Right lobe of liver (tissue), 6 donors: Measurements from ENCODE around the gene SLC51A. TPM values are rescaled to one million over a fixed set of nuclear protein-coding genes. Genes with fewer than 3 reads are reported as not detected.
A peak's percentile ranks its signal among the peaks of the same experiment; 100 is the strongest.
"Not testable (repeated sequence)": the region's sequence is repeated elsewhere in the genome, so short reads cannot be mapped to it uniquely, and the experiment has no call there.

Experiments
- ATAC-seq, 4 donors: fragments of 200-7000 bp; cut with Tn5 transposase; one replicate each; pipeline ENCODE4 v1.9.1; 2020; ENCODE audit warnings: mild to moderate bottlenecking in 4 of 4, moderate library complexity in 4 of 4
- DNase-seq, 3 donors: peaks; one replicate each; pipeline ENCODE4 v3.0.0-alpha.2; 2020
- H3K27ac ChIP-seq, 3 donors: fragments of 200-600 bp; one replicate each; pipeline ENCODE4 v1.8.0; 2022
- H3K27me3 ChIP-seq, 2 donors: fragments of 200-600 bp; one replicate each; pipeline ENCODE4 v1.8.0; 2022
- H3K36me3 ChIP-seq, 4 donors: fragments of 200-600 bp; sonication (generic) in 1 of 4; one replicate each; pipeline versions ENCODE4 v1.5.1 to v1.8.0; 2017 to 2022; ENCODE audit warnings: control low read depth in 1 of 4
- H3K4me1 ChIP-seq, 4 donors: fragments of 200-600 bp; sonication (generic) in 1 of 4; one replicate each; pipeline versions ENCODE4 v1.5.1 to v1.8.0; 2017 to 2022; ENCODE audit warnings: control low read depth in 1 of 4
- H3K4me3 ChIP-seq, 3 donors: fragments of 200-600 bp; one replicate each; pipeline ENCODE4 v1.8.0; 2022
- H3K9me3 ChIP-seq, 4 donors: fragments of 200-600 bp; sonication (generic) in 1 of 4; one replicate each; pipeline versions ENCODE4 v1.5.1 to v1.8.0; 2017 to 2022; ENCODE audit warnings: control low read depth in 1 of 4
- POLR2A ChIP-seq: fragments of 450-650 bp; IDR thresholded peaks from one replicate; pipeline ENCODE4 v1.6.1; 2017; ENCODE audit warnings: antibody characterized with exemption, mild to moderate bottlenecking
- WGBS: methylation state at CpG from one replicate; pipeline ENCODE4 v1.1.6; 2018; ENCODE audit warnings: low coverage, low lambda C conversion rate; ENCODE audit not compliant: insufficient coverage; ENCODE audit errors: missing lambda C conversion rate; 5-methylcytosine and 5-hydroxymethylcytosine counted together
- intact Hi-C, 2 donors: fragments of 100-400 bp; cut with DNase I; formaldehyde crosslinking; loops; one replicate each; pipeline versions ENCODE4 v1.11.2 to v1.14.1; 2022
- long read RNA-seq: library from polyadenylated mRNA; unstranded; transcript quantifications from one replicate; pipeline ENCODE4 v2.0.0, GENCODE V29; 2019
- total RNA-seq, 6 experiments: library from RNA; depleted of rRNA in 2 of 6; stranded (reverse); fragments of >200 nt in 2 of 6; fragmentation: NEBNext Ultra II Directional in 3 of 6; extraction: Animal tissue kit (Norgen Biotek cat#: 25700) in 3 of 6; gene quantifications; one replicate each; pipeline versions ENCODE4 v1.1.0 to v1.2.4, GENCODE V29; 2016 to 2023
- TF ChIP-seq, protein P1 (sequence below), 4 donors: fragments of 200-600 bp in 3 of 4; fragments of 450-650 bp in 1 of 4; IDR thresholded peaks; one replicate each; pipeline versions ENCODE4 v1.5.1 to v1.8.0; 2016 to 2022; ENCODE audit warnings: antibody characterized with exemption in 4 of 4, mild to moderate bottlenecking in 2 of 4
- donor health status: DM: no; HTN: yes; CAD: no.
- donor health status: DM: no; HTN: no; CAD: no.
- donor health status: DM: no; HTN: no; CAD: no.
- donor health status: DM: no; HTN: yes; CAD: no.
- donor health status: DM: no; HTN: yes; CAD: no.

SLC51A gene
- 100 to 1,000 TPM in 2 of 6 experiments, 10 to 100 TPM in 4; 23.1 to 129 (median 64.0) TPM for total RNA-seq
- long read RNA-seq, partial matches to known transcripts: 8 of 14 reads
- long read RNA-seq, other reads (novel, unspliced or antisense): 0 of 14 reads

DNA sequence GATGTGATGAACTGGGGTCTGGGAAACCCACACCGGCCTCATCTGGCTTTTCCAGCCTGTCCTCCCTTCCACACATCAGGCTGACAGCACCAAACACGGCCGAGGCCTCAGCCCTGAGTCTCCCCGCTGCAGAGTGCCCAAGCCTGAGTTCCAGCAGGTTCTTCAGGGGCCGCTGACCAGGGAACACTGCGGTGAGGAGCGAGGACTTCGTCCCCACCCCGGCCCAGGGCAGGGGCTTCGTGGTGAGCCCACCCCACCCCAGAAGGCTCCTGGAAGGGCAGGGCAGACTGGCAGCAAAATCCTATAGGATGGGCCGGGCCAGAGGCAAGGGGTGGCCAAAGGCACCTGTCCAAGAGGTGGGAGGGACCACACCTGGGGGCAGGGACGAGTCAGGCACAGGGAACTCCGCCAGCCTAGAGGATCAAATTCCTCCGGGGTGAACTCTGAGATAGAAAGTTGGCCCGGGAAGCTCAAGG is at the start of gene SLC51A:
Gene SLC51A, plus strand, starts transcription at position 446 of the 476 bp plus-strand sequence. CDS start 179 bp downstream, outside the sequence.
- WGBS: 26% methylated on average over 12 of the region's 15 CpGs
- ATAC-seq: peak; percentile 65 to 77 (median 74)
- H3K9me3 ChIP-seq: no peaks in the 10 kb centered on the region
- no peak for TF ChIP-seq POLR2A
- intact Hi-C loops: no loop called here
- no peaks in the 10 kb centered on the region for H3K36me3 ChIP-seq
- peaks cover 0 to 50% (median 19%) of the 10 kb centered on the region in 4 donors for H3K4me1 ChIP-seq
- peak; percentile 80 to 84 (median 84) for DNase-seq
- H3K4me3 ChIP-seq: peak within 1 kb of the TSS; percentile 55 to 69 (median 66)
- no peaks in the 10 kb centered on the region for H3K27me3 ChIP-seq
- H3K27ac ChIP-seq: peak within 1 kb of the TSS; percentile 29 to 79 (median 43)

- DNase-seq (no peak), ATAC-seq (no peak)
- Histone ChIP-seq H3K27me3 (no peaks in the 10 kb centered on the region), H3K4me1 (peaks cover 0 to 7% (median 0%) of the 10 kb centered on the region in 4 donors), H3K36me3 (no peaks in the 10 kb centered on the region), H3K27ac (no peak overlapping the region), H3K9me3 (no peaks in the 10 kb centered on the region), H3K4me3 (no peak overlapping the region)
- TF ChIP-seq, protein P1, sequence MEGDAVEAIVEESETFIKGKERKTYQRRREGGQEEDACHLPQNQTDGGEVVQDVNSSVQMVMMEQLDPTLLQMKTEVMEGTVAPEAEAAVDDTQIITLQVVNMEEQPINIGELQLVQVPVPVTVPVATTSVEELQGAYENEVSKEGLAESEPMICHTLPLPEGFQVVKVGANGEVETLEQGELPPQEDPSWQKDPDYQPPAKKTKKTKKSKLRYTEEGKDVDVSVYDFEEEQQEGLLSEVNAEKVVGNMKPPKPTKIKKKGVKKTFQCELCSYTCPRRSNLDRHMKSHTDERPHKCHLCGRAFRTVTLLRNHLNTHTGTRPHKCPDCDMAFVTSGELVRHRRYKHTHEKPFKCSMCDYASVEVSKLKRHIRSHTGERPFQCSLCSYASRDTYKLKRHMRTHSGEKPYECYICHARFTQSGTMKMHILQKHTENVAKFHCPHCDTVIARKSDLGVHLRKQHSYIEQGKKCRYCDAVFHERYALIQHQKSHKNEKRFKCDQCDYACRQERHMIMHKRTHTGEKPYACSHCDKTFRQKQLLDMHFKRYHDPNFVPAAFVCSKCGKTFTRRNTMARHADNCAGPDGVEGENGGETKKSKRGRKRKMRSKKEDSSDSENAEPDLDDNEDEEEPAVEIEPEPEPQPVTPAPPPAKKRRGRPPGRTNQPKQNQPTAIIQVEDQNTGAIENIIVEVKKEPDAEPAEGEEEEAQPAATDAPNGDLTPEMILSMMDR (IDR thresholded peaks at IDR 0.05): no peak
- TF ChIP-seq POLR2A: no peak
- intact Hi-C loops: no loop called here
- WGBS: 95% methylated on average over 6 of the region's 7 CpGs
Observed at GRCh38 chr3:196166741-196167140, 49.6 kb upstream of the SLC51A start.

DNA sequence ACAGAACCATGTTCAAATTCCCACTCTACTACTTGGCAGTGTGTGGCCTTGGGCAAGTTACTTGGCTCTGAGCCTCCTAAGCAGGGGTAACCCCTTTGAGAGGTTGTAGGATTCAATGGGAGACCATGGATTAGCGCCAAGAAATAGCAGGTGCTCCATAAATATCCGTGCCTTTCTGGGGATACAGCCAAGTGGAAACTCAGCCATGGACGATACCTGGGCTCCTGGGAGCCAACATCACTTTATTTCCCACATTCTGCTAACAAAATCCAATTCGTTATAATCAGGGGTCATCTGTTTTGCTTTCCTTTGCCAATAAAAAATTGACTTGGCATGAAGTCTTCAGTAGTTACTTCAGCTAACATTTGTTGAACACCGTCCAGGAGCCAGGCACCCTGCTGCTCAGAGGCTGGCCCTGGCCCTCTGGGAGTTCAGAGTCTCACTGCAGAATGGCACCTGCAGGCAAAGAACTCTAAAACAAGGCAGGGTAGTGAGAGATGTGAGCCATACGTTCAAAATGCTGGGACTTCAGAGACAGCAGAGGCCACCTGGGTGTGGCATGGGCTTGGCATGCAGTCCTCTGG is 47.4 kb upstream of the SLC51A start:
- 18% methylated on average over 4 of the region's 6 CpGs for WGBS
- ATAC-seq: peak; percentile 59 to 87 (median 74)
- no peaks in the 10 kb centered on the region for H3K27me3 ChIP-seq
- H3K36me3 ChIP-seq: no peaks in the 10 kb centered on the region
- H3K4me3 ChIP-seq: no peak overlapping the region
- no peaks in the 10 kb centered on the region for H3K9me3 ChIP-seq
- no peak overlapping the region for H3K27ac ChIP-seq
- intact Hi-C loops: no loop called here
- DNase-seq: peak in 2 of 3 donors; percentile 39 to 69
- H3K4me1 ChIP-seq: peaks cover 0 to 7% (median 0%) of the 10 kb centered on the region in 4 donors
- TF ChIP-seq POLR2A: no peak
- TF ChIP-seq, protein P1 (IDR thresholded peaks at IDR 0.05): no peak

GRCh38 chr3:196169836-196170240 is 46.5 kb upstream of the SLC51A start:
- TF ChIP-seq POLR2A: no peak
- TF ChIP-seq, protein P1 (IDR thresholded peaks at IDR 0.05): no peak
- no peaks in the 10 kb centered on the region for H3K27me3 ChIP-seq
- no peak for DNase-seq
- no peak overlapping the region for H3K4me3 ChIP-seq
- 80% methylated on average over 2 of the region's 5 CpGs for WGBS
- no peaks in the 10 kb centered on the region for H3K36me3 ChIP-seq
- intact Hi-C loops: no loop called here
- peak in 2 of 4 donors; percentile 30 to 33 for ATAC-seq
- no peak overlapping the region for H3K27ac ChIP-seq
- no peaks in the 10 kb centered on the region for H3K9me3 ChIP-seq
- peaks cover 0 to 7% (median 0%) of the 10 kb centered on the region in 4 donors for H3K4me1 ChIP-seq

DNA sequence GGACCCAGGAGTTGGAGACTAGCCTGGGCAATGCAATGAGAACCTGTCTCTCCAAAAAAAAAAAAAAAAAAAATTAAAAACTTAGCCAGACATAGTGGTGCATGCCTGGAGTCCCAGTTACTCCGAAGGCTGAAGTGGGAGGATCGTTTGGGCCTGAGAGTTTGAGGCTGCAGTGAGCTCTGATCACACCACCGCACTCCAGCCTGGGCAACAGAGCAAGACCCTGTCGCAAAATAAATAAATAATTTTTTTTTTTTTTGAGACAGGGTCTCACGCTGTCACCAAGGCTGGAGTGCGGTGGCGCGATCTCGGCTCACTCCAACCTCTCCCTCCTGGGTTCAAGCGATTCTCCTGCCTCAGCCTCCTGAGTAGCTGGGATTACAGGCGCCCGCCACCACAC is 46.0 kb upstream of the SLC51A start:
- H3K4me3 ChIP-seq, H3K4me1 ChIP-seq, H3K27ac ChIP-seq, ATAC-seq, H3K27me3 ChIP-seq, H3K9me3 ChIP-seq, intact Hi-C loops, H3K36me3 ChIP-seq, DNase-seq: not testable (repeated sequence)
- 92% methylated on average over 10 of the region's 12 CpGs for WGBS
